Trophoblast cell (in vitro differentiated cells and primary cell): Measurements from ENCODE around the gene GLUL.

Experiments used
- DNase-seq, 2 donors: peaks; one replicate each; pipeline ENCODE4 v3.0.0-alpha.2; 2016
- H2AFZ ChIP-seq: 2 replicates; pipeline ENCODE4 v1.6.1; 2013; ENCODE audit warnings: low read length, moderate library complexity, mild to moderate bottlenecking; ENCODE audit not compliant: insufficient read depth, poor library complexity
- H2AK5ac ChIP-seq: 2 replicates; pipeline ENCODE4 v1.6.1; 2013; ENCODE audit warnings: mild to moderate bottlenecking, low read length
- H2BK120ac ChIP-seq: 2 replicates; pipeline ENCODE4 v1.6.1; 2013; ENCODE audit warnings: low read length, mild to moderate bottlenecking, moderate library complexity; ENCODE audit not compliant: insufficient read depth, poor library complexity
- H2BK12ac ChIP-seq: 2 replicates; pipeline ENCODE4 v1.6.1; 2013; ENCODE audit warnings: mild to moderate bottlenecking, low read length, moderate library complexity
- H2BK5ac ChIP-seq: 2 replicates; pipeline ENCODE4 v1.6.1; 2013; ENCODE audit warnings: low read length, low read depth, moderate library complexity, mild to moderate bottlenecking; ENCODE audit not compliant: poor library complexity
- H3K14ac ChIP-seq: 2 replicates; pipeline ENCODE4 v1.6.1; 2013; ENCODE audit warnings: mild to moderate bottlenecking, low read length
- H3K18ac ChIP-seq: 2 replicates; pipeline ENCODE4 v1.6.1; 2013; ENCODE audit warnings: mild to moderate bottlenecking, low read length
- H3K23ac ChIP-seq: 2 replicates; pipeline ENCODE4 v1.6.1; 2013; ENCODE audit warnings: low read length
- H3K27ac ChIP-seq: 2 replicates; pipeline ENCODE4 v1.5.1; 2013; ENCODE audit warnings: low read depth, mild to moderate bottlenecking, inconsistent platforms, low read length, moderate library complexity
- H3K27me3 ChIP-seq: 2 replicates; pipeline ENCODE4 v1.6.1; 2013; ENCODE audit warnings: inconsistent platforms, mild to moderate bottlenecking, low read length, moderate library complexity; ENCODE audit not compliant: insufficient read depth
- H3K36me3 ChIP-seq, 2 experiments: 1 replicate in 1 of 2; 2 replicates in 1 of 2; pipeline ENCODE4 v1.6.1; 2013; ENCODE audit warnings: low read length in 2 of 2, mild to moderate bottlenecking in 2 of 2, moderate library complexity in 1 of 2; ENCODE audit not compliant: insufficient read depth in 2 of 2, control insufficient read depth in 1 of 2
- H3K4ac ChIP-seq: 2 replicates; pipeline ENCODE4 v1.6.1; 2013; ENCODE audit warnings: low read depth, mild to moderate bottlenecking, low read length, moderate library complexity
- H3K4me1 ChIP-seq, 2 experiments: 1 replicate in 1 of 2; 2 replicates in 1 of 2; pipeline ENCODE4 v1.6.1; 2013; ENCODE audit warnings: low read length in 2 of 2, mild to moderate bottlenecking in 2 of 2, moderate library complexity in 1 of 2; ENCODE audit not compliant: insufficient read depth in 2 of 2, control insufficient read depth in 1 of 2
- H3K4me2 ChIP-seq: 2 replicates; pipeline ENCODE4 v1.6.1; 2013; ENCODE audit warnings: inconsistent platforms, mild to moderate bottlenecking, low read length, moderate library complexity
- H3K4me3 ChIP-seq: 2 replicates; pipeline ENCODE4 v1.5.1; 2013; ENCODE audit warnings: mild to moderate bottlenecking, low read depth, low read length, inconsistent platforms
- H3K79me1 ChIP-seq: one replicate; pipeline ENCODE4 v1.6.1; 2013; ENCODE audit warnings: low read length
- H3K79me2 ChIP-seq: 2 replicates; pipeline ENCODE4 v1.6.1; 2013; ENCODE audit warnings: low read length, mild to moderate bottlenecking; ENCODE audit not compliant: control insufficient read depth, insufficient read depth, poor library complexity
- H3K9ac ChIP-seq: 2 replicates; pipeline ENCODE4 v1.6.1; 2013; ENCODE audit warnings: mild to moderate bottlenecking, low read length
- H3K9me3 ChIP-seq: 2 replicates; pipeline ENCODE4 v1.6.1; 2013; ENCODE audit warnings: low read depth, mild to moderate bottlenecking, control low read depth, inconsistent platforms, low read length; ENCODE audit not compliant: insufficient read depth
- H4K12ac ChIP-seq: 2 replicates; pipeline ENCODE4 v1.6.1; 2013; ENCODE audit warnings: low read depth, mild to moderate bottlenecking, low read length, moderate library complexity
- H4K8ac ChIP-seq: 2 replicates; pipeline ENCODE4 v1.6.1; 2013; ENCODE audit warnings: low read depth, mild to moderate bottlenecking, low read length, moderate library complexity
- H4K91ac ChIP-seq: one replicate; pipeline ENCODE4 v1.6.1; 2013; ENCODE audit warnings: low read depth, mild to moderate bottlenecking, low read length, moderate library complexity
- WGBS: extraction: QIAGEN DNeasy Blood & Tissue Kit; methylation state at CpG from one replicate; pipeline ENCODE4 v1.1.7; 2013; ENCODE audit warnings: missing lambda C conversion rate; ENCODE audit not compliant: insufficient read length, insufficient coverage; ENCODE audit errors: extremely low coverage; 5-methylcytosine and 5-hydroxymethylcytosine counted together

Gene GLUL

GRCh38 chr1:182408435-182409075, 17.0 kb upstream of the GLUL start:
- no peaks in the 10 kb centered on the region for H3K9me3 ChIP-seq
- H2BK12ac ChIP-seq = no peak overlapping the region
- no peak overlapping the region for H3K9ac ChIP-seq
- H2BK120ac ChIP-seq = no peak overlapping the region
- H3K4me2 ChIP-seq = no peak overlapping the region
- H2AK5ac ChIP-seq = no peak overlapping the region
- no peaks in the 10 kb centered on the region for H3K79me1 ChIP-seq
- no CpG with 5 or more reads among the region's 3 CpGs for WGBS
- no peaks in the 10 kb centered on the region for H3K79me2 ChIP-seq
- no peaks in the 10 kb centered on the region for H3K4me1 ChIP-seq
- no peak overlapping the region for H3K18ac ChIP-seq
- no peak overlapping the region for H3K27ac ChIP-seq
- H3K14ac ChIP-seq = no peak overlapping the region
- no peaks in the 10 kb centered on the region for H3K27me3 ChIP-seq
- no peaks in the 10 kb centered on the region for H3K36me3 ChIP-seq
- no peak overlapping the region for H4K91ac ChIP-seq
- H3K23ac ChIP-seq = no peak overlapping the region
- H2BK5ac ChIP-seq = no peak overlapping the region
- no peak overlapping the region for H4K12ac ChIP-seq
- H3K4ac ChIP-seq = no peak overlapping the region
- H4K8ac ChIP-seq = no peak overlapping the region
- no peak overlapping the region for H2AFZ ChIP-seq
- DNase-seq = no peak
- H3K4me3 ChIP-seq = peak overlapping the region; percentile 47

- Histone ChIP-seq H2BK120ac (no peak overlapping the region), H3K79me2 (no peaks in the 10 kb centered on the region), H3K23ac (no peak overlapping the region), H2BK12ac (no peak overlapping the region), H3K79me1 (no peaks in the 10 kb centered on the region), H4K8ac (no peak overlapping the region), H3K4ac (no peak overlapping the region), H3K27ac (no peak overlapping the region), H3K9ac (no peak overlapping the region), H3K4me2 (no peak overlapping the region), H3K4me3 (no peak overlapping the region), H3K27me3 (no peaks in the 10 kb centered on the region), H4K91ac (no peak overlapping the region), H2AK5ac (no peak overlapping the region), H3K18ac (no peak overlapping the region), H3K9me3 (no peaks in the 10 kb centered on the region), H3K14ac (no peak overlapping the region), H3K36me3 (no peaks in the 10 kb centered on the region), H4K12ac (no peak overlapping the region), H3K4me1 (no peaks in the 10 kb centered on the region), H2AFZ (no peak overlapping the region), H2BK5ac (no peak overlapping the region)
- no peak for DNase-seq
- WGBS = no CpG with 5 or more reads among the region's 3 CpGs
These were observed 16.1 kb upstream of the GLUL start for GRCh38 chr1:182407724-182408123.

- Histone ChIP-seq H3K14ac (no peak overlapping the region), H2BK5ac (no peak overlapping the region), H3K4me2 (no peak overlapping the region), H3K36me3 (no peaks in the 10 kb centered on the region), H3K23ac (no peak overlapping the region), H2AFZ (no peak overlapping the region), H3K79me1 (no peaks in the 10 kb centered on the region), H3K4me1 (no peaks in the 10 kb centered on the region), H3K9me3 (no peaks in the 10 kb centered on the region), H4K12ac (no peak overlapping the region), H2AK5ac (no peak overlapping the region), H4K8ac (no peak overlapping the region), H2BK120ac (no peak overlapping the region), H3K18ac (no peak overlapping the region), H3K27me3 (no peaks in the 10 kb centered on the region), H3K4ac (no peak overlapping the region), H2BK12ac (no peak overlapping the region), H3K27ac (no peak overlapping the region), H3K9ac (no peak overlapping the region), H3K79me2 (no peaks in the 10 kb centered on the region), H4K91ac (no peak overlapping the region), H3K4me3 (no peak overlapping the region)
- DNase-seq = peak in 1 of 2 donors; percentile 7
- no CpG with 5 or more reads among the region's 1 CpG for WGBS
These were observed 14.4 kb upstream of the GLUL start for GRCh38 chr1:182406012-182406411.

- Histone ChIP-seq H2BK120ac (no peak overlapping the region), H3K4ac (no peak overlapping the region), H3K23ac (no peak overlapping the region), H2BK5ac (no peak overlapping the region), H4K12ac (no peak overlapping the region), H3K79me1 (no peaks in the 10 kb centered on the region), H4K8ac (no peak overlapping the region), H3K18ac (no peak overlapping the region), H3K4me1 (no peaks in the 10 kb centered on the region), H2AFZ (no peak overlapping the region), H3K4me3 (no peak overlapping the region), H3K9me3 (no peaks in the 10 kb centered on the region), H2AK5ac (no peak overlapping the region), H3K27me3 (no peaks in the 10 kb centered on the region), H3K79me2 (no peaks in the 10 kb centered on the region), H3K36me3 (no peaks in the 10 kb centered on the region), H3K27ac (no peak overlapping the region), H3K4me2 (no peak overlapping the region), H3K9ac (no peak overlapping the region), H3K14ac (no peak overlapping the region), H2BK12ac (no peak overlapping the region), H4K91ac (no peak overlapping the region)
- DNase-seq = no peak
- WGBS = no CpG with 5 or more reads among the region's 1 CpG
These were observed 14.0 kb upstream of the GLUL start for GRCh38 chr1:182405578-182405977.
